ENCODE results near the gene UBD. TPM values are rescaled to one million over a fixed set of nuclear protein-coding genes. Genes with fewer than 3 reads are reported as not detected.

The UBD gene
- not detected in 2 replicates for total RNA-seq

DNA sequence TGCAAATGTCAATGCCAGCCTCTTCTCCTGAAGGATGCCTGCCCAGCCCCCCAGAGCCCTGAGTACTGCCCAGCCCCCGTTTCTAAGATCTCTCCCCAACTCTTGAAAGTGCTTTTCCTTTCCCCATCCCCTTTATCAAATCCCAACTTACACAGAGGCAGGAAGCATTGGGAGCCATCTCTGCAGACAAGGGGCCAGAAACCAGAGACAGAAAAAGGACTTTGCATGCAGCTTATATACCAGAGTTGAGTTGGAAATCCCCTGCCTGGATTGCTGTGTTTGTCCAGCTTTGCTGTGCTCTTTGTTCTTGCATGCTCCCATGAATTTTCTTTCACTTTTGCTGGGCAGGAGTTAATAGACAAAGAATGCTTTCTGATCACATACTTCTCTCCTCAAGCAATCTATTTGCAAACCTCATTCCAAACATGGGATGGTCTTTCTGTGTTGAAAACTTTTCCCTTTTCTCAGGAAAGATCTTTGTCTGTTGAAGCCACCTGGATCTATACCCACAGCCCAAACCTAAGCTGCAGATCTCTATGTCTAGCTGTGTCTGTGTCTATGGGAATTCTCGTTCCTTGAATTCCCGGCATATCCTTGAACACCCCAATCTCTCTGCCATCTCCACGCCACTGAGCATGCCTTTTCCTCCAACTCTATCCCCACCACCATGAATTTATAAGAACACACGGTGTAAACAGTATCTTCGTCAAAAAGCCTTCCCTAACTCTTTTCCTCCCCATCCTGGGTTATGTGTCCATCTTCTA is at the start of gene UBD:
Gene UBD (minus strand): TSS at position 209 of the 764 bp plus-strand sequence. CDS start 31 bp downstream, at position 178.

DNA sequence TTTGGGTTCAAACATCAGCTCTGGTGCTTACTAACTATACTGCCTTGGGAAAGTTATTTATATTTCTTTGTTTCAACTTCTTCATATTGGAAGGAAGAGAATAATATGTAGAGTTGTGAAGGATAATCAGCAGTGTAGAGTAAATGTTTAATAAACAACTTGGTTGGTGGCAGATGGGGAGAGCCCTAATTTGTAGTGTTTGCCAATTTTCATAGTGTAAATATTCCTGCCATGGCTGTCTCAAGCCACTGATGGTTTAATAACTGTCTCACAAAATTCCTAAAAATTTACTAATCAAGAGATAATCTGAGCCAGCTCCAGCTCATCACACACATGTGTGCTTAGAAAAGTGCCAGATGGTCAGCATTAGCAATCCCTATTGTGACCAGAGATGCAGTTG is 25.3 kb upstream of the UBD start, which contains the start of gene OR2H2:
Gene OR2H2 (plus strand): TSS at position 301 of the 400 bp plus-strand sequence. CDS start 2,824 bp downstream, outside the sequence.

Other genes with a start within 250 kb of the UBD start
- gene OR5V1, start 190.9 kb downstream of the UBD start, total RNA-seq, result not detected in 2 replicates
- gene OR12D3, start 184.4 kb downstream of the UBD start, total RNA-seq, result not detected in 2 replicates
- not detected in 2 replicates for gene OR12D2, start 164.1 kb downstream of the UBD start, total RNA-seq
- not detected in 2 replicates for gene OR12D1, start 144.8 kb downstream of the UBD start, total RNA-seq
- gene OR10C1, start 120.4 kb downstream of the UBD start, total RNA-seq, result not detected in 2 replicates
- gene OR11A1, start 102.7 kb downstream of the UBD start, total RNA-seq, result not detected in 2 replicates
- not detected in 2 replicates for gene OR2H1, start 102.6 kb downstream of the UBD start, total RNA-seq
- gene MAS1L, start 71.8 kb downstream of the UBD start, total RNA-seq, result not detected in 2 replicates
- not detected in 2 replicates for gene OR2H2, start 25.4 kb upstream of the UBD start, total RNA-seq
- gene GABBR1, start 73.5 kb upstream of the UBD start, total RNA-seq, result 11.8 and 16.9 TPM in 2 replicates
- not detected in 2 replicates for gene MOG, start 97.4 kb upstream of the UBD start, total RNA-seq
- 0.11 TPM in 1 of 2 replicates, not detected in the other for gene ZFP57, start 121.4 kb upstream of the UBD start, total RNA-seq
- 1.4 and 10.5 TPM in 2 replicates for gene HLA-F, start 163.7 kb upstream of the UBD start, total RNA-seq

Measured in uterine smooth muscle cell (primary cell).